ENCODE measurements around the gene TNS1. TPM values are rescaled to one million over a fixed set of nuclear protein-coding genes. Genes with fewer than 3 reads are reported as not detected.

Gene TNS1
- total RNA-seq, 1 donor from 2014 or later, result 219 TPM

- peak overlapping the region; percentile 76 for H3K9ac ChIP-seq (ENCODE audit: low read length)
Observed at GRCh38 chr2:217904614-217904965, 98.2 kb downstream of the TNS1 start.

GRCh38 chr2:217903859-217904613 is 98.8 kb downstream of the TNS1 start:
- Mint-ChIP-seq H3K4me3 (ENCODE audit: unreplicated experiment) (no peak overlapping the region), H3K36me3 (ENCODE audit: low read depth, unreplicated experiment) (peaks cover 55% of the 10 kb centered on the region), H3K4me1 (ENCODE audit: low read depth, unreplicated experiment) (peaks cover 50% of the 10 kb centered on the region), H3K27me3 (ENCODE audit: low read depth, unreplicated experiment) (no peaks in the 10 kb centered on the region), H3K27ac (ENCODE audit: unreplicated experiment) (peak overlapping the region; percentile 73), H3K9me3 (ENCODE audit: unreplicated experiment) (no peaks in the 10 kb centered on the region)
- Histone ChIP-seq H4K20me1 (ENCODE audit: insufficient read depth, low read length) (peaks cover 87% of the 10 kb centered on the region), H2AFZ (ENCODE audit: low read depth, low read length) (no peak overlapping the region), H3K4me3 (ENCODE audit: insufficient read depth, low read depth, low read length) (no peak overlapping the region), H3K9me3 (ENCODE audit: insufficient read depth, low read depth, low read length) (no peaks in the 10 kb centered on the region), H3K27me3 (ENCODE audit: insufficient read depth, low read length) (no peaks in the 10 kb centered on the region), H3K4me2 (ENCODE audit: low read length) (peak overlapping the region; percentile 80), H3K79me2 (ENCODE audit: insufficient read depth, low read length) (peaks cover 69% of the 10 kb centered on the region), H3K36me3 (ENCODE audit: insufficient read depth, low read length) (peaks cover 7% of the 10 kb centered on the region), H3K27ac (ENCODE audit: low read depth, low read length) (peak overlapping the region; percentile 84), H3K9ac (ENCODE audit: low read length) (peak overlapping the region; percentile 76), H3K4me1 (ENCODE audit: insufficient read depth, low read length) (peaks cover 50% of the 10 kb centered on the region)
- FAIRE-seq, result no peak
- no peak for TF ChIP-seq EZH2 (IDR thresholded peaks at IDR 0.05; ENCODE audit: insufficient read depth, low read length)
- TF ChIP-seq CTCF (IDR thresholded peaks at IDR 0.05; ENCODE audit: insufficient read depth, low read depth, low read length), result no peak
- peak; percentile 72 for DNase-seq (ENCODE audit: low read depth)

More at GRCh38 chr2:217904614-217904965, 98.2 kb downstream of the TNS1 start:
- Histone ChIP-seq H3K4me3 (ENCODE audit: insufficient read depth, low read depth, low read length) (no peak overlapping the region), H3K27ac (ENCODE audit: low read depth, low read length) (peak overlapping the region; percentile 84), H3K9me3 (ENCODE audit: insufficient read depth, low read depth, low read length) (no peaks in the 10 kb centered on the region), H2AFZ (ENCODE audit: low read depth, low read length) (no peak overlapping the region), H3K36me3 (ENCODE audit: insufficient read depth, low read length) (peaks cover 7% of the 10 kb centered on the region), H3K4me2 (ENCODE audit: low read length) (no peak overlapping the region), H3K4me1 (ENCODE audit: insufficient read depth, low read length) (peaks cover 45% of the 10 kb centered on the region), H4K20me1 (ENCODE audit: insufficient read depth, low read length) (peaks cover 89% of the 10 kb centered on the region), H3K27me3 (ENCODE audit: insufficient read depth, low read length) (no peaks in the 10 kb centered on the region), H3K79me2 (ENCODE audit: insufficient read depth, low read length) (peaks cover 72% of the 10 kb centered on the region)
- Mint-ChIP-seq H3K27ac (ENCODE audit: unreplicated experiment) (peak overlapping the region; percentile 73), H3K27me3 (ENCODE audit: low read depth, unreplicated experiment) (no peaks in the 10 kb centered on the region), H3K4me1 (ENCODE audit: low read depth, unreplicated experiment) (peaks cover 49% of the 10 kb centered on the region), H3K4me3 (ENCODE audit: unreplicated experiment) (peak overlapping the region; percentile 37), H3K9me3 (ENCODE audit: unreplicated experiment) (no peaks in the 10 kb centered on the region), H3K36me3 (ENCODE audit: low read depth, unreplicated experiment) (peaks cover 52% of the 10 kb centered on the region)
- no peak for FAIRE-seq
- DNase-seq (ENCODE audit: low read depth), result no peak
- TF ChIP-seq EZH2 (IDR thresholded peaks at IDR 0.05; ENCODE audit: insufficient read depth, low read length), result no peak
- no peak for TF ChIP-seq CTCF (IDR thresholded peaks at IDR 0.05; ENCODE audit: insufficient read depth, low read depth, low read length)
